ENCODE results near the gene PCLAF. TPM values are rescaled to one million over a fixed set of nuclear protein-coding genes. Genes with fewer than 3 reads are reported as not detected.

Gene PCLAF
- total and polyA plus RNA-seq, 4 donors, result 1.4 to 72.2 (median 3.4) TPM

- Histone ChIP-seq H3K27me3 (ENCODE audit: control insufficient read depth in 4 of 4, insufficient read depth in 4 of 4, low read length in 3 of 4) (no peaks in the 10 kb centered on the region), H3K27ac (ENCODE audit: low read depth in 1 of 2, low read length in 2 of 2) (no peak overlapping the region), H3K4me3 (ENCODE audit: low read depth in 1 of 3, low read length in 3 of 3) (no peak overlapping the region), H3K36me3 (ENCODE audit: control insufficient read depth in 4 of 4, insufficient read depth in 3 of 4, low read depth in 1 of 4, low read length in 3 of 4) (peaks cover 0 to 5% (median 0%) of the 10 kb centered on the region in 4 donors), H3K9me3 (ENCODE audit: control insufficient read depth in 4 of 4, low read length in 3 of 4) (no peaks in the 10 kb centered on the region), H3K4me1 (ENCODE audit: control insufficient read depth in 4 of 4, insufficient read depth in 4 of 4, low read length in 3 of 4) (peaks cover 0 to 7% (median 2%) of the 10 kb centered on the region in 4 donors), H3K9ac (ENCODE audit: low read depth in 1 of 2, low read length in 2 of 2) (no peak overlapping the region)
- TF ChIP-seq RAD21 (IDR thresholded peaks at IDR 0.05) (no peak), FOXA2 (IDR thresholded peaks at IDR 0.05) (no peak), GABPA (IDR thresholded peaks at IDR 0.05 in 1 of 2, conservative IDR thresholded peaks at IDR 0.05 in 1 of 2) (no peak), NR2F2 (IDR thresholded peaks at IDR 0.05) (no peak)
- TF ChIP-seq, protein P1, sequence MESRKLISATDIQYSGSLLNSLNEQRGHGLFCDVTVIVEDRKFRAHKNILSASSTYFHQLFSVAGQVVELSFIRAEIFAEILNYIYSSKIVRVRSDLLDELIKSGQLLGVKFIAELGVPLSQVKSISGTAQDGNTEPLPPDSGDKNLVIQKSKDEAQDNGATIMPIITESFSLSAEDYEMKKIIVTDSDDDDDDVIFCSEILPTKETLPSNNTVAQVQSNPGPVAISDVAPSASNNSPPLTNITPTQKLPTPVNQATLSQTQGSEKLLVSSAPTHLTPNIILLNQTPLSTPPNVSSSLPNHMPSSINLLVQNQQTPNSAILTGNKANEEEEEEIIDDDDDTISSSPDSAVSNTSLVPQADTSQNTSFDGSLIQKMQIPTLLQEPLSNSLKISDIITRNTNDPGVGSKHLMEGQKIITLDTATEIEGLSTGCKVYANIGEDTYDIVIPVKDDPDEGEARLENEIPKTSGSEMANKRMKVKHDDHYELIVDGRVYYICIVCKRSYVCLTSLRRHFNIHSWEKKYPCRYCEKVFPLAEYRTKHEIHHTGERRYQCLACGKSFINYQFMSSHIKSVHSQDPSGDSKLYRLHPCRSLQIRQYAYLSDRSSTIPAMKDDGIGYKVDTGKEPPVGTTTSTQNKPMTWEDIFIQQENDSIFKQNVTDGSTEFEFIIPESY (IDR thresholded peaks at IDR 0.05), result no peak
- DNase-seq (ENCODE audit: low spot score), result no peak
- WGBS, result 86% methylated on average over 1 of the region's 1 CpG
These were observed 40.9 kb downstream of the PCLAF start for GRCh38 chr15:64340355-64340754.

DNA sequence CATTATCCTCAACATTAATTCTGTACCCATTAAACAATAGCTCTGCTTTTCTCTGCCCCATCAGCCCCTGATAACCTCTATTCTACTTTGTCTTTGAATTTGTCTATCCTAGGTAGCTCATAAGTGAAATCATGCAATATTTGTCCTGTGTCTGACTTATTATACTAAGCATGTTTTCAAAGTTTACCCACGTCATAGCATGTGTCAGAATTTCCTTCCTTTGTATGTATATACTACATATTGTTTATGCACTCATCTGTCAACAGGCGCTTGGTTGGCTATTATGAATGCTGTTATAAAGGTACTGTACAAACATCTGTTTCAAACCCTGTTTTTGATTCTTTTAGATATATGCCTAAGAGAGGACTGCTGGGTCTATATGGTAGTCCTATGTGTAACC lies 43.5 kb downstream of the PCLAF start:
- Histone ChIP-seq H3K9ac (ENCODE audit: low read depth in 1 of 2, low read length in 2 of 2) (no peak overlapping the region), H3K27me3 (ENCODE audit: control insufficient read depth in 4 of 4, insufficient read depth in 4 of 4, low read length in 3 of 4) (no peaks in the 10 kb centered on the region), H3K27ac (ENCODE audit: low read depth in 1 of 2, low read length in 2 of 2) (no peak overlapping the region), H3K36me3 (ENCODE audit: control insufficient read depth in 4 of 4, insufficient read depth in 3 of 4, low read depth in 1 of 4, low read length in 3 of 4) (peaks cover 0 to 5% (median 0%) of the 10 kb centered on the region in 4 donors), H3K4me1 (ENCODE audit: control insufficient read depth in 4 of 4, insufficient read depth in 4 of 4, low read length in 3 of 4) (no peaks in the 10 kb centered on the region), H3K9me3 (ENCODE audit: control insufficient read depth in 4 of 4, low read length in 3 of 4) (no peaks in the 10 kb centered on the region), H3K4me3 (ENCODE audit: low read depth in 1 of 3, low read length in 3 of 3) (no peak overlapping the region)
- DNase-seq (ENCODE audit: low spot score), result no peak
- WGBS, result 94% methylated on average over 2 of the region's 2 CpGs
- TF ChIP-seq RXRA (IDR thresholded peaks at IDR 0.05), result no peak
- TF ChIP-seq, protein P2, sequence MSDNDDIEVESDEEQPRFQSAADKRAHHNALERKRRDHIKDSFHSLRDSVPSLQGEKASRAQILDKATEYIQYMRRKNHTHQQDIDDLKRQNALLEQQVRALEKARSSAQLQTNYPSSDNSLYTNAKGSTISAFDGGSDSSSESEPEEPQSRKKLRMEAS (IDR thresholded peaks at IDR 0.05), result no peak
- TF ChIP-seq RAD21 (IDR thresholded peaks at IDR 0.05), result no peak
- TF ChIP-seq, protein P3, sequence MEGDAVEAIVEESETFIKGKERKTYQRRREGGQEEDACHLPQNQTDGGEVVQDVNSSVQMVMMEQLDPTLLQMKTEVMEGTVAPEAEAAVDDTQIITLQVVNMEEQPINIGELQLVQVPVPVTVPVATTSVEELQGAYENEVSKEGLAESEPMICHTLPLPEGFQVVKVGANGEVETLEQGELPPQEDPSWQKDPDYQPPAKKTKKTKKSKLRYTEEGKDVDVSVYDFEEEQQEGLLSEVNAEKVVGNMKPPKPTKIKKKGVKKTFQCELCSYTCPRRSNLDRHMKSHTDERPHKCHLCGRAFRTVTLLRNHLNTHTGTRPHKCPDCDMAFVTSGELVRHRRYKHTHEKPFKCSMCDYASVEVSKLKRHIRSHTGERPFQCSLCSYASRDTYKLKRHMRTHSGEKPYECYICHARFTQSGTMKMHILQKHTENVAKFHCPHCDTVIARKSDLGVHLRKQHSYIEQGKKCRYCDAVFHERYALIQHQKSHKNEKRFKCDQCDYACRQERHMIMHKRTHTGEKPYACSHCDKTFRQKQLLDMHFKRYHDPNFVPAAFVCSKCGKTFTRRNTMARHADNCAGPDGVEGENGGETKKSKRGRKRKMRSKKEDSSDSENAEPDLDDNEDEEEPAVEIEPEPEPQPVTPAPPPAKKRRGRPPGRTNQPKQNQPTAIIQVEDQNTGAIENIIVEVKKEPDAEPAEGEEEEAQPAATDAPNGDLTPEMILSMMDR (IDR thresholded peaks at IDR 0.05; ENCODE audit: low read depth, low read length, missing input control), result no peak
- TF ChIP-seq, protein P1 (IDR thresholded peaks at IDR 0.05), result no peak
- no peak for TF ChIP-seq SP1 (IDR thresholded peaks at IDR 0.05)
- no peak for TF ChIP-seq REST (IDR thresholded peaks at IDR 0.05)
- TF ChIP-seq, protein P4, sequence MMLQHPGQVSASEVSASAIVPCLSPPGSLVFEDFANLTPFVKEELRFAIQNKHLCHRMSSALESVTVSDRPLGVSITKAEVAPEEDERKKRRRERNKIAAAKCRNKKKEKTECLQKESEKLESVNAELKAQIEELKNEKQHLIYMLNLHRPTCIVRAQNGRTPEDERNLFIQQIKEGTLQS (IDR thresholded peaks at IDR 0.05), result no peak
- TF ChIP-seq FOXA2 (IDR thresholded peaks at IDR 0.05), result no peak
- TF ChIP-seq YY1 (IDR thresholded peaks at IDR 0.05), result no peak
- TF ChIP-seq HNF4A (conservative IDR thresholded peaks at IDR 0.05), result no peak
- no peak for TF ChIP-seq EGR1 (IDR thresholded peaks at IDR 0.05; ENCODE audit: low read depth in 2 of 2)
- no peak for TF ChIP-seq GABPA (IDR thresholded peaks at IDR 0.05 in 1 of 2, conservative IDR thresholded peaks at IDR 0.05 in 1 of 2)
- TF ChIP-seq HNF4G (IDR thresholded peaks at IDR 0.05), result no peak
- TF ChIP-seq JUND (IDR thresholded peaks at IDR 0.05), result no peak
- no peak for TF ChIP-seq FOXA1 (IDR thresholded peaks at IDR 0.05)
- TF ChIP-seq TAF1 (conservative IDR thresholded peaks at IDR 0.05), result no peak
- TF ChIP-seq NR2F2 (IDR thresholded peaks at IDR 0.05), result no peak

Measured in liver (tissue), 9 donors.